Neural cell (in vitro differentiated cells): ENCODE results near the gene DCHS1. TPM values are rescaled to one million over a fixed set of nuclear protein-coding genes. Genes with fewer than 3 reads are reported as not detected.

Experiments used
- H2AFZ ChIP-seq: fragments of 200-600, 300-800 bp; sonication (generic), shearing (Covaris generic); 2 replicates; pipeline ENCODE4 v1.6.0; 2014; ENCODE audit warnings: low read depth, mild to moderate bottlenecking, antibody characterized with exemption, low read length, moderate library complexity
- H3F3A ChIP-seq: fragments of 200-600 bp; shearing (Covaris generic); 2 replicates; pipeline ENCODE4 v1.6.1; 2016; ENCODE audit warnings: mild to moderate bottlenecking, moderate library complexity, mixed read lengths, antibody characterized with exemption, low read length; ENCODE audit not compliant: insufficient read depth, poor library complexity, severe bottlenecking
- H3K27ac ChIP-seq: fragments of 200-600, 300-800 bp; sonication (generic), shearing (Covaris generic); 2 replicates; pipeline ENCODE4 v1.5.1; 2014; ENCODE audit warnings: mild to moderate bottlenecking, low read length, moderate library complexity
- H3K27me3 ChIP-seq: fragments of 300-800, 200-600 bp; sonication (generic), shearing (Covaris generic); 2 replicates; pipeline ENCODE4 v1.6.0; 2014; ENCODE audit warnings: mild to moderate bottlenecking, low read depth, low read length, moderate library complexity; ENCODE audit not compliant: insufficient read depth
- H3K36me3 ChIP-seq: fragments of 300-800, 200-600 bp; sonication (generic), shearing (Covaris generic); 2 replicates; pipeline ENCODE4 v1.5.1; 2014; ENCODE audit warnings: mild to moderate bottlenecking, antibody characterized with exemption, low read length, moderate library complexity; ENCODE audit not compliant: insufficient read depth
- H3K4me2 ChIP-seq: fragments of 300-800, 200-600 bp; sonication (generic), shearing (Covaris generic); 2 replicates; pipeline ENCODE4 v1.6.0; 2014; ENCODE audit warnings: mild to moderate bottlenecking, low read length
- H3K4me3 ChIP-seq: fragments of 300-800, 200-600 bp; sonication (generic), shearing (Covaris generic); 2 replicates; pipeline ENCODE4 v1.5.1; 2014; ENCODE audit warnings: mild to moderate bottlenecking, low read length, moderate library complexity
- H3K79me2 ChIP-seq: fragments of 200-600 bp; shearing (Covaris generic); replicated peaks from 2 replicates; pipeline ENCODE4 v1.6.0; 2014; ENCODE audit warnings: mild to moderate bottlenecking, low read length, moderate library complexity; ENCODE audit not compliant: insufficient read depth
- H3K9ac ChIP-seq: fragments of 300-800, 200-600 bp; sonication (generic), shearing (Covaris generic); 2 replicates; pipeline ENCODE4 v1.6.1; 2016; ENCODE audit warnings: mild to moderate bottlenecking, low read length, mixed read lengths
- H3K9me2 ChIP-seq: fragments of 200-600 bp; shearing (Covaris generic); 2 replicates; pipeline ENCODE4 v1.6.1; 2016; ENCODE audit warnings: mild to moderate bottlenecking, low read length, mixed read lengths; ENCODE audit not compliant: insufficient read depth
- H3K9me3 ChIP-seq: fragments of 200-600, 300-800 bp; sonication (generic), shearing (Covaris generic); 2 replicates; pipeline ENCODE4 v1.6.1; 2016; ENCODE audit warnings: mild to moderate bottlenecking, mixed run types, low read length, moderate library complexity, mixed read lengths
- H4K20me1 ChIP-seq: fragments of 200-600 bp; shearing (Covaris generic); 2 replicates; pipeline ENCODE4 v1.6.1; 2016; ENCODE audit warnings: mild to moderate bottlenecking, mixed run types; ENCODE audit not compliant: insufficient read depth
- EP300 ChIP-seq: fragments of 450-650 bp; conservative IDR thresholded peaks from 2 replicates; pipeline ENCODE4 v1.6.1; 2014; ENCODE audit warnings: antibody characterized with exemption, mild to moderate bottlenecking, moderate library complexity; ENCODE audit not compliant: poor library complexity, severe bottlenecking
- EZH2 ChIP-seq: fragments of 200-600, 300-800 bp; shearing (Covaris generic), sonication (generic); IDR thresholded peaks from 2 replicates; pipeline ENCODE4 v1.6.1; 2014; ENCODE audit warnings: antibody characterized with exemption, low read length, borderline replicate concordance, mild to moderate bottlenecking; ENCODE audit not compliant: insufficient read depth, poor library complexity, severe bottlenecking
- MXI1 ChIP-seq: fragments of 450-650 bp; conservative IDR thresholded peaks from 2 replicates; pipeline ENCODE4 v1.6.1; 2014; ENCODE audit warnings: antibody characterized with exemption, mild to moderate bottlenecking; ENCODE audit not compliant: poor library complexity, severe bottlenecking
- POLR2AphosphoS5 ChIP-seq: IDR thresholded peaks from 2 replicates; pipeline ENCODE4 v1.6.1; 2012
- RAD21 ChIP-seq: fragments of 450-650 bp; conservative IDR thresholded peaks from 2 replicates; pipeline ENCODE4 v1.6.1; 2014; ENCODE audit warnings: antibody characterized with exemption, mild to moderate bottlenecking, moderate library complexity
- SMC3 ChIP-seq: fragments of 450-650 bp; conservative IDR thresholded peaks from 2 replicates; pipeline ENCODE4 v1.6.1; 2014; ENCODE audit warnings: antibody characterized with exemption, mild to moderate bottlenecking, moderate library complexity; ENCODE audit not compliant: poor library complexity
- TAF1 ChIP-seq: IDR thresholded peaks from 2 replicates; pipeline ENCODE4 v1.6.1; 2012; ENCODE audit warnings: low read depth
- polyA plus RNA-seq: library from polyadenylated mRNA; depleted of rRNA; stranded (reverse); fragments of >200 nt; gene quantifications from 2 replicates; pipeline ENCODE4 v1.2.3, GENCODE V29; 2014
- TF ChIP-seq, protein P1 (sequence below): IDR thresholded peaks from 2 replicates; pipeline ENCODE4 v1.6.1; 2012; ENCODE audit warnings: borderline replicate concordance
- TF ChIP-seq, protein P2 (sequence below): fragments of 450-650 bp; IDR thresholded peaks from 2 replicates; pipeline ENCODE4 v1.5.1; 2014; ENCODE audit warnings: antibody characterized with exemption, mild to moderate bottlenecking, moderate library complexity; ENCODE audit not compliant: poor library complexity, severe bottlenecking

The DCHS1 gene
- polyA plus RNA-seq, 1 donor from 2014 or later, result 30.1 TPM

DNA sequence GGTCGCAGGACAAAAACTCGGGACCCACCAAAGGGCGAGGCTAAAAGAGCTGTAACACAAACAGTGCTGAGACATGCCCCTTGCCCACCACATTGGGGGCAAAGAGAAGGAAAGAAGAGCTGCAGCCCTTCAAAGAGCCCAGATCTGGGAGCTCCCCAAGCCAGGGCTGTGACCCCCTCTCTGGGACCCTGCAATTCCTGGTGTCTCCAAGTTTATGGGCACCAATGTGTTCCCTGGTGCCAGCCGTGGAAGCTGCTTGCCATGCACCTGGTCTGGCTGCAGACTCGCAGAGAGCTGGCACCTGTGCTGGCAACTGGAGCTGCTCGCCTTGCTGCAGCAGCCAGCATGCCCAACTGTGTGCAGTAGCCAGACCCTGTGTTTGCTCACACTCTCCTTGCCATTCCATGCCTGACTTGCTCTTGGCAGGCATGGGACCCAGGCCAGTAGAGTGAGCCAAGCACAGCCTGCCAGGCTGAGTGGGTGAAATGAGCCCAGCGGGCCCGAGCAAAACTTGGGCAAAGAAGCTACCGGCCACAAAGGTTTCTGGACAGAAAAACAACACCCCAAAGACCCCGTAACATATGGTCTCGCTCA is 68.2 kb downstream of the DCHS1 start:
- TF ChIP-seq TAF1 (no peak), MXI1 (no peak), EZH2 (no peak), SMC3 (no peak), RAD21 (no peak), EP300 (no peak), POLR2AphosphoS5 (no peak)
- TF ChIP-seq, protein P1, sequence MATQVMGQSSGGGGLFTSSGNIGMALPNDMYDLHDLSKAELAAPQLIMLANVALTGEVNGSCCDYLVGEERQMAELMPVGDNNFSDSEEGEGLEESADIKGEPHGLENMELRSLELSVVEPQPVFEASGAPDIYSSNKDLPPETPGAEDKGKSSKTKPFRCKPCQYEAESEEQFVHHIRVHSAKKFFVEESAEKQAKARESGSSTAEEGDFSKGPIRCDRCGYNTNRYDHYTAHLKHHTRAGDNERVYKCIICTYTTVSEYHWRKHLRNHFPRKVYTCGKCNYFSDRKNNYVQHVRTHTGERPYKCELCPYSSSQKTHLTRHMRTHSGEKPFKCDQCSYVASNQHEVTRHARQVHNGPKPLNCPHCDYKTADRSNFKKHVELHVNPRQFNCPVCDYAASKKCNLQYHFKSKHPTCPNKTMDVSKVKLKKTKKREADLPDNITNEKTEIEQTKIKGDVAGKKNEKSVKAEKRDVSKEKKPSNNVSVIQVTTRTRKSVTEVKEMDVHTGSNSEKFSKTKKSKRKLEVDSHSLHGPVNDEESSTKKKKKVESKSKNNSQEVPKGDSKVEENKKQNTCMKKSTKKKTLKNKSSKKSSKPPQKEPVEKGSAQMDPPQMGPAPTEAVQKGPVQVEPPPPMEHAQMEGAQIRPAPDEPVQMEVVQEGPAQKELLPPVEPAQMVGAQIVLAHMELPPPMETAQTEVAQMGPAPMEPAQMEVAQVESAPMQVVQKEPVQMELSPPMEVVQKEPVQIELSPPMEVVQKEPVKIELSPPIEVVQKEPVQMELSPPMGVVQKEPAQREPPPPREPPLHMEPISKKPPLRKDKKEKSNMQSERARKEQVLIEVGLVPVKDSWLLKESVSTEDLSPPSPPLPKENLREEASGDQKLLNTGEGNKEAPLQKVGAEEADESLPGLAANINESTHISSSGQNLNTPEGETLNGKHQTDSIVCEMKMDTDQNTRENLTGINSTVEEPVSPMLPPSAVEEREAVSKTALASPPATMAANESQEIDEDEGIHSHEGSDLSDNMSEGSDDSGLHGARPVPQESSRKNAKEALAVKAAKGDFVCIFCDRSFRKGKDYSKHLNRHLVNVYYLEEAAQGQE, result no peak
- TF ChIP-seq, protein P2, sequence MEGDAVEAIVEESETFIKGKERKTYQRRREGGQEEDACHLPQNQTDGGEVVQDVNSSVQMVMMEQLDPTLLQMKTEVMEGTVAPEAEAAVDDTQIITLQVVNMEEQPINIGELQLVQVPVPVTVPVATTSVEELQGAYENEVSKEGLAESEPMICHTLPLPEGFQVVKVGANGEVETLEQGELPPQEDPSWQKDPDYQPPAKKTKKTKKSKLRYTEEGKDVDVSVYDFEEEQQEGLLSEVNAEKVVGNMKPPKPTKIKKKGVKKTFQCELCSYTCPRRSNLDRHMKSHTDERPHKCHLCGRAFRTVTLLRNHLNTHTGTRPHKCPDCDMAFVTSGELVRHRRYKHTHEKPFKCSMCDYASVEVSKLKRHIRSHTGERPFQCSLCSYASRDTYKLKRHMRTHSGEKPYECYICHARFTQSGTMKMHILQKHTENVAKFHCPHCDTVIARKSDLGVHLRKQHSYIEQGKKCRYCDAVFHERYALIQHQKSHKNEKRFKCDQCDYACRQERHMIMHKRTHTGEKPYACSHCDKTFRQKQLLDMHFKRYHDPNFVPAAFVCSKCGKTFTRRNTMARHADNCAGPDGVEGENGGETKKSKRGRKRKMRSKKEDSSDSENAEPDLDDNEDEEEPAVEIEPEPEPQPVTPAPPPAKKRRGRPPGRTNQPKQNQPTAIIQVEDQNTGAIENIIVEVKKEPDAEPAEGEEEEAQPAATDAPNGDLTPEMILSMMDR, result no peak
- H3K9me3 ChIP-seq, result peaks cover 8% of the 10 kb centered on the region
- H3K4me3 ChIP-seq, result no peak overlapping the region
- H3K79me2 ChIP-seq, result no peaks in the 10 kb centered on the region
- H3K36me3 ChIP-seq, result no peaks in the 10 kb centered on the region
- H3K9me2 ChIP-seq, result no peaks in the 10 kb centered on the region
- no peaks in the 10 kb centered on the region for H3F3A ChIP-seq
- H3K9ac ChIP-seq, result no peak overlapping the region
- no peaks in the 10 kb centered on the region for H3K27me3 ChIP-seq
- H4K20me1 ChIP-seq, result no peaks in the 10 kb centered on the region
- no peak overlapping the region for H3K27ac ChIP-seq
- no peak overlapping the region for H3K4me2 ChIP-seq
- no peak overlapping the region for H2AFZ ChIP-seq

GRCh38 chr11:6586434-6587359 is 68.9 kb downstream of the DCHS1 start:
- H3K27ac ChIP-seq, result no peak overlapping the region
- H3K4me3 ChIP-seq, result no peak overlapping the region
- no peaks in the 10 kb centered on the region for H3K79me2 ChIP-seq
- H3F3A ChIP-seq, result no peaks in the 10 kb centered on the region
- H3K9ac ChIP-seq, result no peak overlapping the region
- H3K9me2 ChIP-seq, result no peaks in the 10 kb centered on the region
- H4K20me1 ChIP-seq, result no peaks in the 10 kb centered on the region
- H3K9me3 ChIP-seq, result peaks cover 8% of the 10 kb centered on the region
- no peak overlapping the region for H3K4me2 ChIP-seq
- no peak for TF ChIP-seq MXI1
- no peaks in the 10 kb centered on the region for H3K27me3 ChIP-seq
- no peak overlapping the region for H2AFZ ChIP-seq
- no peaks in the 10 kb centered on the region for H3K36me3 ChIP-seq
